Activated effector memory CD4-positive, alpha-beta T cell treated with anti-CD3 and anti-CD28 coated beads, Interleukin-2, amount 50 U/mL, for 16 hours (primary cell): ENCODE measurements around the gene GRIFIN.

Source experiments
- DNase-seq: peaks from one replicate; pipeline ENCODE4 v3.0.0-alpha.2; 2020

Gene GRIFIN

GRCh38 chr7:2497500-2498336, 21.5 kb upstream of the GRIFIN start:
- no peak for DNase-seq

DNA sequence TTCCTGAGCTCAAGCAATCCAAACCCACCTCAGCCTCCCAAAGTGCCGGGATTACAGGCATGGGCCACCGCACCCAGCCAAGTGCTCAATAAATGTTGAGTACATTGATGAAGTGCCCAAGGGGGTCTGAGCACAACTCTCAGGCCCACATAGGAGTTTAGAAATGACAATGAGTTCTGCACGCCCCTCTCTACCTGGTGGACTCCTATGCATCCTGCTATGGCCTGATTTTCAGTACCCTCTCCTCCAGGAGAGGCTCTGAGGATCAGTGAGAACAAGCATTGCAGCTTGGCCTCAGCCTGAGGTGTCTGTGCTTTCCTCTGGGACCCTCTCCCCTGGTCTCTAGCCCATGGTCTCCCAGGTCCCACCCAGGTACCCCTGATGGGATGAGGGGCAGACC, 20.9 kb upstream of the GRIFIN start:
- no peak for DNase-seq

DNA sequence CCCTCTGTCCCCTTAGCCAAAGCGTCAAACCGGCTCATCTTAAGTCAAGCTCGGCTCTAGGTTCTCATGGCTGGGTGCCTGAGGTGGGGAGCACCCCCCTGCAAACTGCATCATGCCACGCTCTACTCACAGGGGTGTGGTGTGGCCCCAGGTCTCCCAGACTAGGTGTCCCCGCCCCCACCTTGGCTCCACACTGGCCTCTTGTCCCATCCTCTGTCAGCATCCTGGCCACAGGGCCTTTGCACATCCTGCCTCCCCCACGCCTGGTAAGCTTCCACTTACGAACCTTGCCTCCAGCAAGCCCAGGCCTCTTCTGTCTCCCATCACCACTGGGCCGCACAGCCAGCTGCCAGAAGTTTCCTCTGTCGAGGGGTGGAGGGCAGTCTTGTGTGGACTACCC, 20.2 kb upstream of the GRIFIN start:
- no peak for DNase-seq

DNA sequence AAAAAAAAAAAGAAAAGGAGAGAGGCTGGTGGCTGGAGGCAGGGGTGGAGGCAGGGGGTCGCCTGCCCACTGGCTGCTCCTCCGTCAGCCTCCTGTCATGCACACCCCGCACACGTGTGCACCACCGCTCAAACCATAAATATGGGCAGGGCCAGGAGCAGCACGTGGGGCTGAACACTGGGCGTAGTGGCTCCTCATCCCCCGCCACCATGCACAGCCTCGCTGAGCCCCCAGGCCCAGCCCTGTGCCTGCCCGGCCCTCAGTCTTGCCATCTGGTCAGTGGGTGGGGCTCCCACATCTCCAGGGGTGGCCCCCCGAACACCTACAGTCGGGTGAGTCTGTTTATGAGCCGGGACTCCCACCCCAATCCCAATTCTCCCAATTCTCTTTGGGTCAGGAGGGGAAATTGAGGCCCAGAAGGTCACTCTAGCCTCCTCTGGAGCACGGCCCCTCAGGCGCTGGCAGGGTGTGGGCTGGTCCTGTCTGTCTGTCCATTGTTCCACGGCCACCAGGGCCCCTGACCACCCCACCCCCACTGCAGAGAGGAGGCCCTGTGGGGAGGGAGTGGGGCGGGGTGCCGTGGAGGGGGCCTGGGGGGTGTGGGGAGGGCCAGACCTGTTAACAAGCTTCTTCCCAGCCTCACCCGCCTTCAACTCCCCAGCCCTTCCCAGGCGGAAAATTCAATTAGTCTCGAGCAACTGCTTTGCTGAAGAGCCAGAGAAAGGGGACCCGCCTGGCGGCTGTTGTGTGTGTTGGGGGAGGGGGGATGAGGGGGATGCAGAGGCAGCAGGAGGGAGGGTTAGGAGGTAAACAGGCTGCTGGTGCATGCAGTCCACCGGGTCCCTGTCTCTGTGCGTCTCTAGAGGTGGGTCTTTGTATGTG, 19.5 kb upstream of the GRIFIN start:
- no peak for DNase-seq

GRCh38 chr7:2494191-2495130, 18.3 kb upstream of the GRIFIN start:
- DNase-seq, result no peak

GRCh38 chr7:2493205-2494164, 17.3 kb upstream of the GRIFIN start:
- no peak for DNase-seq

DNA sequence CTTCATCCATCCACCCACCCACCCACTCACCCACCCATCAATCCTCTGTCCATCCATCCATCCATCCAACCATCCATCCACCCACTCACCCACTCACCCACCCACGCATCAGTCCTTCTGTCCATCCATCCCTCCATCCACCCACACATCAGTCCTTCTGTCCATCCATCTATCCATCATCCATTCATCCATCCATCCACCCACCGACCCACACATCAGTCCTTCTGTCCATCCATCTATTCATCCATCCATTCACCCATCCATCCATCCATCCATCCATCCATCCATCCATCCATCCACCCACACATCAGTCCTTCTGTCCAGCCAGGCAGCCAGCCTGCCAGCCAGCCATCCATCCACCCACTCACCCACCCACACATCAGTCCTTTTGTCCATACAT, 15.8 kb upstream of the GRIFIN start:
- no peak for DNase-seq

- no peak for DNase-seq
Measured at GRCh38 chr7:2490181-2490651, 14.0 kb upstream of the GRIFIN start.

DNA sequence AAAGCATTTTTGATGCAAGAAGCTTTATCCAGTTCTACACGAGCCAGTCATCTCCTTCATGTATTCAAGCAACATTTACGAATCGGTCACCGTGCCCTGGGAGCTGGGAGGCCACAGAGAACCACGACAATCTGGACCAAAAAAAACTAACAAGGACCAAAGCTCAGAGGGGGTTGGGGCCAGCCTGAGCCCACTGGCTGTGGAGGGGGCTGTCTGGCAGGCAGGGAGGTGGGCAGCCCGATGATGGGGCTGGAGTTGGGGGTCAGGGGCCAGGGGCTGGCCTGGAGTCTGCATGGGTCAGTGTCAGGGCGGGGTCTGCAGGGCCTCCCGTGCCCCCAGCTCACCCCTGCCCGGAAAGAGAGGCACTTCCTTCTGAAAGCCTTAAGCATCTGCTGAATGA, 12.5 kb upstream of the GRIFIN start:
- no peak for DNase-seq

GRCh38 chr7:2488272-2488645, 12.1 kb upstream of the GRIFIN start:
- no peak for DNase-seq

DNA sequence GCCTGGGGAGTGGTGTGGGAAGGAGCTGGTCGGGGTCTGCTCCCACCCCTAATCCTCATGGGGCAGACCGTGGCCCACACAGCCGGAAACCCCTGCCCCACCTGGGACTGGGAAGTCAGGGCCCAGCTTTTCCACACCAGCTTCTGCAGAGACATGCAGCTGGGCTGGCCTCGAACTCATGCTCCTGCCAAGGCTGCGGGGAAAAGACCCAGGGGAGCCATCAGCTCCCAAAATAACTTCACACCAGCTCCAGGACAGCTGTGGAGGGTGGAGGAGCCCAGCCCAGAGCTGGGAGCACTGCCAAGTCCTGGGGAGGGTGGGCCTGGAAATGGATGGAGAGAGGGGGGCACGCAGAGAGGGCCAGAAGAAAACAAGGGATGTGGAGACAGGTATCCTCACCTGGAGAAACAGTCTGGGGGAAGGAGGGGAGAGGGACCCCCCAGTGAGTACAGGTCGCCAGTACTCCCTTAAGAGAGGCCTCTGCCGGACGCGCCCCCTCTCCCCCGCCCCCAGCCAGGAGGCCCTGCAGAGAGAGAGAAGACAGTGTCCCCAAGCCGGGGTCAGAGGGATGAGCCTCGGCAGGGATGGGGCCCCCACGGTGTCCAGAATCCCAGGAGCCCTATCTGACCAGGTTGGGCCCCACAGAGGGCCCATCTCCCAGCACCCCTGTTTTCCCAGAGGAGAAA, 11.5 kb upstream of the GRIFIN start:
- no peak for DNase-seq

- no peak for DNase-seq
Measured at GRCh38 chr7:2484868-2485267, 8.7 kb upstream of the GRIFIN start.

DNA sequence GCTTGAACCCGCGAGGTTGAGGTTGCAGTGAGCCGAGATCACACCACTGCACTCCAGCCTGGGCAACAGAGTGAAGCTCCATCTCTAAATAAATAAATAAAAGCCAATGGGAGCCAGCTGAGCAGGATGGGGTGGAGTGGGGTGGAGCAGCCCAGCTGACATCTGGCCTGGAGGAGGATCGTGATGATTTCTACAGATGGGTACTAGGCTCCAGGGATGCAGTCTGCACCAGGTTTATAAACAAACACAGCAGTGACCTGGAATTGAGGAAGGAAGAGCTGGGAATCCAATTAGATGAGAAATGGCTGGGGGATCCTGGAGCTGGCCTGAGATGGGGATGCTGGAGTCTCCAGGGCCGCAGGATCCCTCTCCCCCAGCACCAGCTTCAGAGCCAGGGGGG, 7.3 kb upstream of the GRIFIN start:
- DNase-seq, result no peak

DNA sequence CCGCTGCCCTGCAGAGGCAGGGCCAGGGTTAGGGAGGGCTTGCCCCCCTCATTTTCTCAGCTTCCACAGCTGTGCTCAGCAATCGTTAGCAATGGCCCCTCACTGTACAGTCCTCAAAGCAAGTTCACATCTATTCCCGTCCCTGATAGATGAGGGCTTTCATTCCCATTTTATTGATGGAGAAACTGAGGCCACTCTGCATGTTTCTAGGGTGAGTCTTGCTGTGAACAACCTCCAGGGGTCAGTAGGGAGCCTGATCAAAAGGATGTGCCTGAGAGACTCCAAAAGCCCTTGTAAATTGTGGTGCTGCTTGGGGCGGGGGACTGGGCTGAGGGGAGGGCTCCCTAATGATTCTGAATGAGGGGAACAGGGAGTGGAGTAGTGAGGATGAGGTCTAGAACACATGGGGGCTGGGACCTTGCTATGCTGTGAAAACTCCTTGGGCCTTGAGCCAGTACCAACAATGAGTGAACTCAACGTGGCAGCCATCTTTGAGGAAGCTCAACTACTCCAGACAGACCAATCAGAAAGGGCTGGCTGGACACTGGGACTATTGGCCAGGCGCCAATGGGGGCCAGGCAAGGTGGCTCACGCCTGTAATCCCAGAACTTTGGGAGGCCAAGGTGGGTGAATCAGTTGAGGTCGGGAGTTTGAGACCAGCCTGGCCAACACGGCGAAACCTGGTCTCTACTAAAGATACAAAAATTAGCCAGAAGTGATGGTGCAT, 6.7 kb upstream of the GRIFIN start:
- DNase-seq, result no peak

- DNase-seq, result no peak
Measured at GRCh38 chr7:2481195-2481594, 5.0 kb upstream of the GRIFIN start.

DNA sequence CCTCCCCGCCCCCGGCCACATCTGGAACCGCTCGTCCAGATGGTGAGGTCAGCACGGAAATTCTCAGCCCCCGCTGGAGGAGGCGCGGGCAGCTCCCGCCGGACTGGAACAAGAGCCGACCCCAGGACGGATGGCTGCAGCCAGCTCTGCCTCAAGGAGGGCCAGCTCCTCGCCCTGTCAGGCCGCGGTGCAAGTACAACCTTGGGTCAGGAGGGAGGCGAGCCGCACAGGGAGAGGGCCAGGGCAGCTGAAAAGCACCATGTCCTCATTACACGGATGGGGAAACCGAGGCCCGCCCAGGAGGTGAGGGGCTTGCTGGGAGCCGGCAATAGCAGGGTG, 3.8 kb upstream of the GRIFIN start:
- no peak for DNase-seq

DNA sequence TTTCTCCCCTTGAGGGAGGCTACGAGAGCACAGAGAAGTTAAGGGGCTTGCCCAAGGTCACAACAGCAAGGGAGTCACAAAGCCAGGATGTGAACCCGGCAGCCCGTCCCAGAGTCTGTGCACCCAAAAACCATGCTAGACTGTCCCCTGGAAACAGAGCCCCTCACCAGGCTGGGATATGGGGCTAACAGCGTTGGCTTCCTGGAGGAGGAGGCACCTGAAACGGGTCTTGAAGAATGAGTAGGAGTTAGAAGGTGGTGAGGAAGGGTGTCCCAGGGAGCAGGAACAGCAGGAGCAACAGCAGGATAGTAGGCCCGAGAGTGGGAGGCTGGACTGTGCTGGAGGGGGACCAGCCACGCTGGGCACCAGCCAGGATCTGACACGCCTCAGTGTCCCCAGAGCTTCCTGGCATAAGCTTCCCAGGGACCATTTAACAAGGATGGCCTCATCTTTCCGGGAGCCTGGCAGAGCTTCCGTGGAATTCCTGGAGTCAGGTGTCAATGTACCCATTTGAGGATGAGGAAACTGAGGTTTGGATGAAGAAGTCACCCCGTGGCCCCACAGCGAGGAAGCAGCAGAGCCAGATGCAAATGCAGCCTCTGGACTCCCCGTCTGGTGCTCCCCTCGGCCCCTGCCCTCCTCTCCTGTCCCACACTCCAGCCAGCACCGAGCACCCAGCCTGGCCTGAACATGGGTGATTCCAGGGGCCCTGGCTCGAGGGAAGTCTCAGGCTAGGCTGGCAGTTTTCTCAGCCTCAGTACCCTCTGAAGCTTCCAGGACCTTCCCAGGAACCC, 3.3 kb upstream of the GRIFIN start:
- no peak for DNase-seq

DNA sequence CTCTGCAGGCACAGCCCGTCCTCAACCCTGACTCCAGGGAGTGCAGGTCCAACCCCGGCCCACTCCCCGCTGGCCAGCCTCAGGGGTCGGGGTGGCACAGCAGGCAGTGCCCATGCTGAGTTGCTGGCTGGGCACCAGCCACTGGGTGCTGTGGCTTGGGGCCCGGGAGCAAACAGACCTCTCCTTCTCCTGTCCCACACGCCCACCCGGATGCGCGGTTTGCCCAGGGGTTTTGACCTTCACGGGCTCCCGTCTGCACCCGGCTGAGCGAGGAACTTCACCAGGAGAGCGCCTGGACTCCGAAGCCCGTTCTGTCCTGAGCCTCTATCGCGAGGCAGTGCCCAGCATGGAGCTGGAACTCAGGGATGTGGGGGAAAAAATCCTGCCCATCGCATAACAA, 2.6 kb upstream of the GRIFIN start:
- no peak for DNase-seq

DNA sequence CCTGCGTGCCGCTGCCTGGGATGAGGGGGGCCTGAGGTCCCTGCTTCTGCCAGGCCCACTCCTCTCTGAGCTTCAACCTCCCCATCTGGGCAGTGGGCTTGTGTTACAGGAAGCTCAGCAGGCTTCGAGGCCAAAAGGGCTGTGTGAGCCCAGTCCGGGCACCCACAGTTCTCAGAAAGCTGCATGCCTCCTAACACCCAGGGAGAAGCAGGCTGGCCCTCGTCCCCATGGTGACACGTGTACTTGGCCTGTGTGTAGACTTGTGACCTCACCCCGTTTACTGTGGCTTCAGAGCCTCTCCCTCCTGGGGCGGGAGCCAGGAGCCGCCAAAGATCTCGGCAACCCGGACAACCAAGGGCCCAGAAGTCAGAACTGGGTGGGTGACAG, 2.2 kb upstream of the GRIFIN start:
- no peak for DNase-seq
